Ishikawa (cell line): Measurements from ENCODE around the gene RPL9.

Experiments
- CEBPB ChIP-seq: IDR thresholded peaks from 2 replicates; pipeline ENCODE4 v1.6.1; 2012
- CREB1 ChIP-seq: IDR thresholded peaks from 2 replicates; pipeline ENCODE4 v1.6.1; 2012; ENCODE audit warnings: low read depth
- EGR1 ChIP-seq: IDR thresholded peaks from 2 replicates; pipeline ENCODE4 v1.6.1; 2012
- EP300 ChIP-seq: IDR thresholded peaks from 2 replicates; pipeline ENCODE4 v1.6.1; 2012; ENCODE audit warnings: borderline replicate concordance
- FOXM1 ChIP-seq: IDR thresholded peaks from 2 replicates; pipeline ENCODE4 v1.6.1; 2012; ENCODE audit warnings: low read depth, borderline replicate concordance
- MAX ChIP-seq: IDR thresholded peaks from 2 replicates; pipeline ENCODE4 v1.6.1; 2012
- NFIC ChIP-seq: IDR thresholded peaks from 2 replicates; pipeline ENCODE4 v1.6.1; 2012
- RAD21 ChIP-seq: IDR thresholded peaks from 2 replicates; pipeline ENCODE4 v1.6.1; 2012; ENCODE audit warnings: low read depth
- REST ChIP-seq: IDR thresholded peaks from 2 replicates; pipeline ENCODE4 v1.6.1; 2012; ENCODE audit warnings: low read depth, mild to moderate bottlenecking
- TAF1 ChIP-seq: IDR thresholded peaks from 2 replicates; pipeline ENCODE4 v1.6.1; 2012; ENCODE audit warnings: low read depth, mild to moderate bottlenecking
- TCF12 ChIP-seq: IDR thresholded peaks from 2 replicates; pipeline ENCODE4 v1.6.1; 2012; ENCODE audit warnings: low read depth
- TEAD4 ChIP-seq: IDR thresholded peaks from 2 replicates; pipeline ENCODE4 v1.6.1; 2012
- USF1 ChIP-seq: IDR thresholded peaks from 2 replicates; pipeline ENCODE4 v1.6.1; 2012
- YY1 ChIP-seq: IDR thresholded peaks from 2 replicates; pipeline ENCODE4 v1.6.1; 2012; ENCODE audit warnings: low read depth
- ZBTB7A ChIP-seq: IDR thresholded peaks from 2 replicates; pipeline ENCODE4 v1.6.1; 2012; ENCODE audit warnings: low read depth

Gene RPL9

GRCh38 chr4:39456946-39457763 is 1.6 kb downstream of the RPL9 start:
- no peak for TF ChIP-seq FOXM1
- no peak for TF ChIP-seq REST
- no peak for TF ChIP-seq TEAD4
- TF ChIP-seq CREB1: no peak
- no peak for TF ChIP-seq USF1

- TF ChIP-seq TAF1 (no peak), RAD21 (no peak), CREB1 (no peak), YY1 (no peak), FOXM1 (no peak), MAX (no peak), ZBTB7A (no peak), USF1 (no peak), REST (no peak), EP300 (no peak), EGR1 (no peak), CEBPB (no peak), NFIC (no peak), TEAD4 (no peak), TCF12 (no peak)
Measured at GRCh38 chr4:39455486-39455885, 3.2 kb downstream of the RPL9 start.

GRCh38 chr4:39453738-39454137 is 5.0 kb downstream of the RPL9 start:
- no peak for TF ChIP-seq CEBPB
- TF ChIP-seq USF1: no peak
- TF ChIP-seq ZBTB7A: no peak
- no peak for TF ChIP-seq FOXM1
- no peak for TF ChIP-seq RAD21
- TF ChIP-seq EGR1: no peak
- no peak for TF ChIP-seq TAF1
- TF ChIP-seq NFIC: no peak
- no peak for TF ChIP-seq YY1
- TF ChIP-seq EP300: no peak
- TF ChIP-seq REST: no peak
- TF ChIP-seq CREB1: no peak
- no peak for TF ChIP-seq TCF12
- TF ChIP-seq MAX: no peak
